Activated CD8-positive, alpha-beta memory T cell treated with anti-CD3 and anti-CD28 coated beads for 4 hours (primary cell): ENCODE data around the gene GTF2I.
A peak's percentile ranks its signal among the peaks of the same experiment; 100 is the strongest.
"Not testable (repeated sequence)": the region's sequence is repeated elsewhere in the genome, so short reads cannot be mapped to it uniquely, and the experiment has no call there.

ENCODE experiments used
- DNase-seq, 2 donors: peaks; one replicate each; pipeline ENCODE4 v3.0.0-alpha.2; 2020; ENCODE audit warnings: low read depth in 2 of 2

The GTF2I gene

GRCh38 chr7:74656441-74656836 is 1.1 kb upstream of the GTF2I start:
- DNase-seq: peak; percentile 26 to 46

GRCh38 chr7:74656837-74657691 is 454 bp upstream of the GTF2I start:
- DNase-seq: peak; percentile 94 to 95

- peak; percentile 78 to 79 for DNase-seq
These were observed 873 bp downstream of the GTF2I start for GRCh38 chr7:74658178-74659004.

GRCh38 chr7:74660202-74660601 is 2.7 kb downstream of the GTF2I start:
- not testable (repeated sequence) for DNase-seq

GRCh38 chr7:74661836-74662794 is 4.6 kb downstream of the GTF2I start:
- not testable (repeated sequence) for DNase-seq

- no peak for DNase-seq
These were observed 7.9 kb downstream of the GTF2I start for GRCh38 chr7:74665296-74665938.

GRCh38 chr7:74667013-74667412 is 9.5 kb downstream of the GTF2I start:
- not testable (repeated sequence) for DNase-seq

GRCh38 chr7:74667520-74667919 is 10.0 kb downstream of the GTF2I start:
- not testable (repeated sequence) for DNase-seq

GRCh38 chr7:74671602-74672001 is 14.1 kb downstream of the GTF2I start:
- no peak for DNase-seq

- DNase-seq: no peak
These were observed 14.9 kb downstream of the GTF2I start for GRCh38 chr7:74672343-74672915.

- DNase-seq: no peak
These were observed 16.6 kb downstream of the GTF2I start for GRCh38 chr7:74674166-74674565.

- DNase-seq: no peak
These were observed 25.3 kb downstream of the GTF2I start for GRCh38 chr7:74682829-74683228.

GRCh38 chr7:74683799-74684198 is 26.3 kb downstream of the GTF2I start:
- DNase-seq: no peak

GRCh38 chr7:74684473-74684872 is 27.0 kb downstream of the GTF2I start:
- DNase-seq: no peak

GRCh38 chr7:74684921-74685320 is 27.4 kb downstream of the GTF2I start:
- DNase-seq: no peak

- DNase-seq: no peak
These were observed 33.0 kb downstream of the GTF2I start for GRCh38 chr7:74690474-74690873.

- not testable (repeated sequence) for DNase-seq
These were observed 46.9 kb downstream of the GTF2I start for GRCh38 chr7:74704419-74704818.

- DNase-seq: no peak
These were observed 49.7 kb downstream of the GTF2I start for GRCh38 chr7:74707238-74707637.

GRCh38 chr7:74708569-74709275 is 51.2 kb downstream of the GTF2I start:
- no peak for DNase-seq
